Testis (tissue), 2 donors: ENCODE results near the gene CIB4.

Experiments used
- CTCF ChIP-seq, 3 experiments: fragments of 450-650 bp in 2 of 3; fragments of 200-600 bp in 1 of 3; sonication (generic) in 1 of 3; IDR thresholded peaks; one replicate each; pipeline ENCODE4 v1.5.1; 2016 to 2019; ENCODE audit warnings: antibody characterized with exemption in 3 of 3, mild to moderate bottlenecking in 2 of 3, moderate library complexity in 1 of 3
- POLR2A ChIP-seq: fragments of 450-650 bp; IDR thresholded peaks from one replicate; pipeline ENCODE4 v1.6.1; 2017; ENCODE audit warnings: antibody characterized with exemption, mild to moderate bottlenecking, moderate library complexity

GRCh38 chr2:26671691-26672090 is 30.5 kb upstream of the CIB4 start:
- TF ChIP-seq CTCF (IDR thresholded peaks at IDR 0.05) (no peak), POLR2A (no peak)
